C4-2B (cell line): Measurements from ENCODE around the gene PTPRN2.
"Not testable (repeated sequence)": the region's sequence is repeated elsewhere in the genome, so short reads cannot be mapped to it uniquely, and the experiment has no call there.

ENCODE experiments used
- H3K27ac ChIP-seq: fragments of 450-650 bp; 2 replicates; pipeline ENCODE4 v1.5.1; 2017
- ZFX ChIP-seq: fragments of 450-650 bp; IDR thresholded peaks from 2 replicates; pipeline ENCODE4 v1.6.1; 2017
- TF ChIP-seq, protein P1 (sequence below): fragments of 450-650 bp; conservative IDR thresholded peaks from 2 replicates; pipeline ENCODE4 v1.5.1; 2017; ENCODE audit warnings: mild to moderate bottlenecking

The PTPRN2 gene

GRCh38 chr7:158302274-158303070 is 285.2 kb downstream of the PTPRN2 start:
- H3K27ac ChIP-seq = no peak overlapping the region

DNA sequence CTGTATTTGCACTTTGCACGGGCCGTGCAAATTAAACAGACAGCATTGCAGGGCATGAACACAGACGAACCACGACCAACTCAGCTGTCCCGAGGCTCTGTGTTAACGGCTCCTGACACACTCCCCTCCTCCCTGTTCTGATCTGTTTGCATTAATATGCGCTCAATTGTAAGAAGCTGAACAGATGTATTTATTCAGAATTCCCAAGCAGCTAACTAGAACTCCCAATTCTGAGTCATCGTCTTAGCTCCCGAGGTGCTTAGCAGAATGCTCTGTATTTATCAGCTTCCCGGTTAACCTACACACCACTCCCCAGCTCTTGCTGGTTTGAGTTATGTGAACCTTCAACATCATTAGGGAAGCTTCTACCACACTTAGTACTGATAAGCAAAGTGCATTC is 286.4 kb downstream of the PTPRN2 start:
- TF ChIP-seq, protein P1, sequence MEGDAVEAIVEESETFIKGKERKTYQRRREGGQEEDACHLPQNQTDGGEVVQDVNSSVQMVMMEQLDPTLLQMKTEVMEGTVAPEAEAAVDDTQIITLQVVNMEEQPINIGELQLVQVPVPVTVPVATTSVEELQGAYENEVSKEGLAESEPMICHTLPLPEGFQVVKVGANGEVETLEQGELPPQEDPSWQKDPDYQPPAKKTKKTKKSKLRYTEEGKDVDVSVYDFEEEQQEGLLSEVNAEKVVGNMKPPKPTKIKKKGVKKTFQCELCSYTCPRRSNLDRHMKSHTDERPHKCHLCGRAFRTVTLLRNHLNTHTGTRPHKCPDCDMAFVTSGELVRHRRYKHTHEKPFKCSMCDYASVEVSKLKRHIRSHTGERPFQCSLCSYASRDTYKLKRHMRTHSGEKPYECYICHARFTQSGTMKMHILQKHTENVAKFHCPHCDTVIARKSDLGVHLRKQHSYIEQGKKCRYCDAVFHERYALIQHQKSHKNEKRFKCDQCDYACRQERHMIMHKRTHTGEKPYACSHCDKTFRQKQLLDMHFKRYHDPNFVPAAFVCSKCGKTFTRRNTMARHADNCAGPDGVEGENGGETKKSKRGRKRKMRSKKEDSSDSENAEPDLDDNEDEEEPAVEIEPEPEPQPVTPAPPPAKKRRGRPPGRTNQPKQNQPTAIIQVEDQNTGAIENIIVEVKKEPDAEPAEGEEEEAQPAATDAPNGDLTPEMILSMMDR = no peak
- no peak for TF ChIP-seq ZFX
- H3K27ac ChIP-seq = no peak overlapping the region

More at GRCh38 chr7:158302274-158303070, 285.2 kb downstream of the PTPRN2 start:
- TF ChIP-seq, protein P1 = no peak
- TF ChIP-seq ZFX = no peak

DNA sequence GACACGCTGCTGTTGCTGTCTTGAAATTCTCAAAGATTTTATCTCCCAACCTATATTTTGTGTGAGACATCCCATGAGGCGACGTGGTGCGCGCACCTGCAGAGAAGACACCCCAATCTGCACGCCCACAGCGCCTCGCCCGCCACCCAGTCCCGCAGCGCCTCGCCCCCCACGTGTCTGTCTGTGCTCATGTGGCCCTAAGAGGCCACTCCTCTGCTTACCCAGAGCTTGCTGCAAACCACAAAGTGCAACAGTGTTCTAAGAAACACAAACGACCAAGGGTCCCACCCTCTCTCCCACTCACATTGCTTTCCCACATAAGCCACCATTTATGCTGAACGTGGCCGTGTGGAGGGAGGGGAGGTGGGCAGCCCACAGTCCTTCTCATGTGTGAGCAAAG is 287.2 kb downstream of the PTPRN2 start:
- TF ChIP-seq ZFX = no peak
- TF ChIP-seq, protein P1 = no peak
- H3K27ac ChIP-seq = no peak overlapping the region

DNA sequence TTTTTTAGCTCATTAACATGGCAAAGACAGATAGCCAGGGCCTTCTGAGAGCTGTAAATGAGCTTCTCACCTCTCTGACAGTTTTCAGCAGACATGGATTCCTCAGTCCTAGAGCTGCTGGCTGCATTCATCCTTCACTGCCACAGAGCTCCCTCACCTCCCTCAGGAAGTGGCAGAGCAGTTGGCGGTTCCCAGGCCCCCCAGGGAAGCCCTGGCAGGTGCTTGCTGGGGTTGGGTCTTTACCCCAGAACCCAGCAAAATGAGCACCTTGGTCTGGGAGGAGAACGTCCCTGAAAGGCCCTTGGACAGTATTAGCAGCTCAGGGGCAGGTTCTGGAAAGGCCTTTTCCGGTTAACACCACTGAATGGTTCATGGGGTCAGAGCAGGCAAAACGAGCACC is 288.0 kb downstream of the PTPRN2 start:
- TF ChIP-seq, protein P1 = no peak
- no peak for TF ChIP-seq ZFX
- no peak overlapping the region for H3K27ac ChIP-seq

DNA sequence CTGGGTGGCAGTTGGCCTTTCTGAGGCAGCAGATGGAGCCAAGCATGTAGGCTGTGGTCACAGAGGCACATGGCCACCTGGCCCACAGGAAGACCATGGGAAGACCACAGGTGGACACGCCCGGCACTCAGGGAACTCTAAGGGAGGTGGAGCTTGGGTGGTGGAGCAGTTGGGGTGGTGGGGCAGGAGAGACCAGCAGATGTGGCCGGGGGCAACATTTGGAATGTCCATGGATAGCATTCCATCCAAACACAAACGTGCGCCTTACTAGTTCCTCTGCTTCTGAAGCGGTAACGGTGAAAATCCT is 290.9 kb downstream of the PTPRN2 start:
- no peak for TF ChIP-seq ZFX
- TF ChIP-seq, protein P1 = no peak
- H3K27ac ChIP-seq = no peak overlapping the region

- TF ChIP-seq ZFX = no peak
- TF ChIP-seq, protein P1 = no peak
These were observed 291.4 kb downstream of the PTPRN2 start for GRCh38 chr7:158295966-158296797.

DNA sequence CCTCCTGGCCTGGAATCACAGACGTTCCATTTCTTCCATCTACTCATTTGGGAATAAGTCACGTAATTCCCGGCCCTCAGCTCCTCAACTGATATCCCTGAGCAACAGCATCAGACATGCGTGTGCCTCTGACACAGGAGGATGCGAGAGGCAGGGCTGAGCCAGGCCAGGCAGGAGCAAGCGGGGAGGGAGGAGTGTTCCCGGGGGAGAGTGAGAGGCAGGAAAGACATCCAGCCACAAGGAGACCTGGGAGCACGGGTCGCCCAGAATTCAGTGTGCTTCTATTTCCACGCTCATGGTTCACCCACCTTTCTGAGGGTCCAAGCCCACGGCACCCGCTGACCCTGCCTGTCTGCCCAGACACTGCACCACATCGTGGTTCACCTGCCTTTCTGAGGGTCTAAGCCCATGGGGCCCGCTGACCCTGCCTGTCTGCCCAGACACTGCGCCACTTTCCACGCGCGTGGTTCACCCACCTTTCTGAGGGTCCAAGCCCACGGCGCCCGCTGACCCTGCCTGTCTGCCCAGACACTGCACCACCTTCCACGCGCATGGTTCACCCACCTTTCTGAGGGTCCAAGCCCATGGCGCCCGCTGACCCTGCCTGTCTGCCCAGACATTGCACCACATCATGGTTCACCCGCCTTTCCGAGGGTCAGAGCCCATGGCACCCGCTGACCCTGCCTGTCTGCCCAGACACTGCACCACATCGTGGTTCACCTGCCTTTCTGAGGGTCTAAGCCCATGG is 293.0 kb downstream of the PTPRN2 start:
- H3K27ac ChIP-seq = not testable (repeated sequence)

More at GRCh38 chr7:158295966-158296797, 291.4 kb downstream of the PTPRN2 start:
- no peak overlapping the region for H3K27ac ChIP-seq
